Activated CD4-positive, alpha-beta T cell treated with anti-CD3 and anti-CD28 coated beads for 36 hours (primary cell): ENCODE measurements around the gene WFS1. TPM values are rescaled to one million over a fixed set of nuclear protein-coding genes. Genes with fewer than 3 reads are reported as not detected.
A peak's percentile ranks its signal among the peaks of the same experiment; 100 is the strongest.

Source experiments
- ATAC-seq: fragments of 200-7000 bp; cut with Tn5 transposase; one replicate; pipeline ENCODE4 v1.10.0; 2021; ENCODE audit warnings: mild to moderate bottlenecking, moderate library complexity
- CTCF ChIA-PET: fragments of 350-600 bp; sonication (Branson Sonifier 250); formaldehyde crosslinking; loops from one replicate; lab custom pipeline; 2021; ENCODE audit warnings: antibody characterized with exemption; lab: Charles Lee
- POLR2A ChIA-PET: fragments of 350-600 bp; sonication (Branson Sonifier 250); formaldehyde crosslinking; loops from one replicate; lab custom pipeline; 2021; ENCODE audit warnings: antibody characterized with exemption, inconsistent platforms; lab: Charles Lee
- DNase-seq: peaks from one replicate; pipeline ENCODE4 v3.0.0-alpha.2; 2020
- H3K27ac Mint-ChIP-seq: one replicate; pipeline ENCODE4 v1.8.0; 2021; ENCODE audit warnings: mixed read lengths
- H3K27me3 Mint-ChIP-seq: one replicate; pipeline ENCODE4 v1.8.0; 2021; ENCODE audit warnings: mixed read lengths
- H3K36me3 Mint-ChIP-seq: one replicate; pipeline ENCODE4 v1.8.0; 2021; ENCODE audit warnings: low read depth, mixed read lengths
- H3K4me1 Mint-ChIP-seq: one replicate; pipeline ENCODE4 v1.8.0; 2021; ENCODE audit warnings: mixed read lengths
- H3K4me3 Mint-ChIP-seq: one replicate; pipeline ENCODE4 v1.8.0; 2021; ENCODE audit warnings: mild to moderate bottlenecking, moderate library complexity, mixed read lengths
- H3K9me3 Mint-ChIP-seq: one replicate; pipeline ENCODE4 v1.8.0; 2021; ENCODE audit warnings: low read depth, mixed read lengths
- intact Hi-C, 2 experiments: fragments of 100-400 bp; cut with DNase I in 1 of 2; cut with micrococcal nuclease in 1 of 2; formaldehyde crosslinking; loops; one replicate each; pipeline versions ENCODE4 v1.14.2 to v1.15.1; 2022 to 2024; cut with DNase I, micrococcal nuclease
- total RNA-seq, 2 experiments: library from RNA; stranded (reverse); gene quantifications; one replicate each; pipeline ENCODE4 v1.2.3, GENCODE V29; 2021

The WFS1 gene
- total RNA-seq, 2 experiments from 2014 or later, result 3.4 to 4.8 TPM

GRCh38 chr4:6306299-6306698 is 36.6 kb downstream of the WFS1 start:
- ChIA-PET POLR2A (no interaction called here), CTCF (interaction anchor here (0.6 to 1.1 kb wide), 2 partner anchors 56 to 502 kb away, joined by 3 to 4 read pairs; no protein-coding TSS in a partner anchor)
- H3K4me3 Mint-ChIP-seq, result no peak overlapping the region
- no peak overlapping the region for H3K27ac Mint-ChIP-seq
- intact Hi-C loops, result no loop called here
- peaks cover 9% of the 10 kb centered on the region for H3K4me1 Mint-ChIP-seq
- H3K27me3 Mint-ChIP-seq, result peaks cover 30% of the 10 kb centered on the region
- H3K9me3 Mint-ChIP-seq, result no peaks in the 10 kb centered on the region
- DNase-seq (no peak), ATAC-seq (no peak)
- peaks cover 7% of the 10 kb centered on the region for H3K36me3 Mint-ChIP-seq

DNA sequence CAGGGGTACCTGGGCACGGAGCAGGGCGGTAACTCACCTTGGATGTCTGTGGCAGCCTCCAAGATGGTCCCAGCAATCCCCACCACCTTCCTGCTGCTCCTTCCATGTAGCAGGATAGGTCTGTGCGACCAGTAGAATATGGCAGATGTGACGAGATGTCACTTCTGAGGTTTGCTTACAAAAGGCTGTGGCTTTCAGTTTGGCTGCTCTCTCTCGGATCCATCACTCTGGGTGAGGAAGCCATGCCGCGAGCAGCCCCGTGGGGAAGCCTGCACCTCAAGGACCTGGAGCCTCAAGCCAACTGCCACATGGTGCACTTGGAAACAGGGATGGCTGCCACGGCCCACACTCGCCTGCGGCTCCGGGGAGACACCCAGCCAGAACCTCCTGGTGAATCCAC is 37.6 kb downstream of the WFS1 start:
- Mint-ChIP-seq H3K36me3 (peaks cover 7% of the 10 kb centered on the region), H3K4me1 (peaks cover 9% of the 10 kb centered on the region), H3K9me3 (no peaks in the 10 kb centered on the region), H3K27me3 (peaks cover 32% of the 10 kb centered on the region), H3K4me3 (no peak overlapping the region), H3K27ac (no peak overlapping the region)
- DNase-seq, result no peak
- ATAC-seq, result no peak
- intact Hi-C loops, result no loop called here
- POLR2A ChIA-PET, result no interaction called here
- CTCF ChIA-PET, result interaction anchor here (1.1 kb wide), 1 partner anchor 56 kb away, joined by 4 read pairs; no protein-coding TSS in a partner anchor

DNA sequence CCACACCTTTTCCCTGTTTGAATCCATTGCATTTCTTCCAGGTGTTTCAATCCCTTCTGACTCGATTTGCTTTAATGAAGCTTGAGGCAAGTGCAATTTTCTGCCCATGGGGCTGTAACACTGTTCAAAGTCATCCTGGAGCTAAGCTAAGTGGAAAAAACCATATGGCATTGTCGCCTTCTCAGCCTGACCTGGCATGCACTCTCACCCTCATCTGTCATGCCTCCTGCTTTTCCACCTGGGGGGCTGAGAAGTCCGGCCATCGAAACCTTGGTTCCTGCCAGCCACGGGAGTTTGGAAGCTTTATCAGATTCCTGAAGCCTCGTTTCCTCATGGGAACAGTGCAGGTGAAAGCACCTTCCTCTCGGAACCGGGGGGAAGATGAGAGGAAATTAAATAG is 38.2 kb downstream of the WFS1 start:
- Mint-ChIP-seq H3K36me3 (peaks cover 2% of the 10 kb centered on the region), H3K4me1 (peaks cover 9% of the 10 kb centered on the region), H3K9me3 (no peaks in the 10 kb centered on the region), H3K4me3 (no peak overlapping the region), H3K27ac (no peak overlapping the region), H3K27me3 (peaks cover 32% of the 10 kb centered on the region)
- intact Hi-C loops, result loop anchor here in 1 of 2 experiments (2.0 kb wide), 1 partner anchor 39 kb away; the partner anchor contains the start of gene WFS1
- POLR2A ChIA-PET, result no interaction called here
- CTCF ChIA-PET, result no interaction called here
- no peak for DNase-seq
- no peak for ATAC-seq

GRCh38 chr4:6308899-6309643 is 39.4 kb downstream of the WFS1 start:
- CTCF ChIA-PET, result interaction anchor here (1.0 kb wide), 1 partner anchor 18 kb away, joined by 4 read pairs; no protein-coding TSS in a partner anchor
- Mint-ChIP-seq H3K4me3 (peak overlapping the region; percentile 23), H3K9me3 (no peaks in the 10 kb centered on the region), H3K27me3 (peaks cover 35% of the 10 kb centered on the region), H3K4me1 (peaks cover 9% of the 10 kb centered on the region), H3K27ac (no peak overlapping the region), H3K36me3 (peaks cover 2% of the 10 kb centered on the region)
- DNase-seq, result peak; percentile 30
- peak; percentile 65 for ATAC-seq
- intact Hi-C loops, result loop anchor here in 1 of 2 experiments (2.0 kb wide), 1 partner anchor 40 kb away; the partner anchor contains the start of gene WFS1
- POLR2A ChIA-PET, result no interaction called here

- ChIA-PET CTCF (no interaction called here), POLR2A (no interaction called here)
- peaks cover 2% of the 10 kb centered on the region for H3K36me3 Mint-ChIP-seq
- H3K4me1 Mint-ChIP-seq, result peaks cover 9% of the 10 kb centered on the region
- DNase-seq, result no peak
- no peaks in the 10 kb centered on the region for H3K9me3 Mint-ChIP-seq
- H3K4me3 Mint-ChIP-seq, result peak overlapping the region; percentile 23
- no peak overlapping the region for H3K27ac Mint-ChIP-seq
- H3K27me3 Mint-ChIP-seq, result peaks cover 38% of the 10 kb centered on the region
- intact Hi-C loops, result loop anchor here in 1 of 2 experiments (2.0 kb wide), 1 partner anchor 41 kb away; the partner anchor contains the start of gene WFS1
- no peak for ATAC-seq
Measured at GRCh38 chr4:6309777-6310176, 40.1 kb downstream of the WFS1 start.

DNA sequence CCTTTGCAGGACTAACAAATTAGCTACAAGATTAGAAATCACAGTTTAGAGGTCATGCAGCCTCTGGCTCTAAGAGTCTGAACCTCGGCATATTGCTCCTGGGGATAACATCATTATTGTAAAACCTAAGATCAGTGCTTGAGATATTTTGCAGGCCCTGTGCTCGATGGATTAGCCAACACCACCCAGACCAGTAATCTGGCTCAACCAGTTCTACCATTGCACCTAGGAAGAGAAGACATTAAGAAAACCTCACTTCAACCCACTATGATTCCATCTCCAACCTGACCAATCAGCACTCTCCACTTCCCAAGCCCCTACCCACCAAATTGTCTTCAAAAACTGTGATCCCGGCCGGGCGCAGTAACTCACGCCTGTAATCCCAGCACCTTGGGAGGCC is 43.6 kb downstream of the WFS1 start:
- intact Hi-C loops, result no loop called here
- H3K36me3 Mint-ChIP-seq, result peaks cover 2% of the 10 kb centered on the region
- H3K27me3 Mint-ChIP-seq, result peaks cover 37% of the 10 kb centered on the region
- POLR2A ChIA-PET, result no interaction called here
- DNase-seq (no peak), ATAC-seq (no peak)
- CTCF ChIA-PET, result interaction anchor here (0.6 kb wide), 1 partner anchor 21 kb away, joined by 3 read pairs; no protein-coding TSS in a partner anchor
- H3K27ac Mint-ChIP-seq, result no peak overlapping the region
- peaks cover 9% of the 10 kb centered on the region for H3K4me1 Mint-ChIP-seq
- H3K4me3 Mint-ChIP-seq, result no peak overlapping the region
- H3K9me3 Mint-ChIP-seq, result no peaks in the 10 kb centered on the region

DNA sequence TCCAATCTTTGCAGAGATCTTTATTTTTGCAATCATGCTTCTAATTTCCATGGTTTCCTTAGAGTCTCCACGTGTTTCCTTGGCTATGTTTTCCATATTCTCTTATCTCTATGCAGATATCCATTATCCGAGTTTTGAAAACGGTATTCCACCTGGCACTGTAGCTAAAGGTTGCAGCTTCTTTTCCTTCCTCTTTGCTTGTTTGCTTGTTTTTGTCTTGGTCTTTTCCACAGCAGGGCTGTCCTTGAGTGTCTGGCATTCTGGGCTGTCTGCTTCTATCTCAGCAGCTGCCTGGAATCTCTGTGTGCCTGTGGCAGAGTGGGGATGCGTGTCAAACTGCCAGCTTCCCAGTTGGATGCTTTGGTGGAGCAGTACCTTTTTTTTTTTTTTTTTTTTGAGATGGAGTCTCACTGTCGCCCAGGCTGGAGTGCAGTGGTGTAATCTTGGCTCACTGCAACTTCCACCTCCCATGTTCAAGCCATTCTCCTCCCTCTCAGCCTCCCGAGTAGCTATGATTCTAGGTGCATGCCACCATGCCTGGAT is 46.9 kb downstream of the WFS1 start:
- Mint-ChIP-seq H3K4me1 (no peaks in the 10 kb centered on the region), H3K4me3 (no peak overlapping the region), H3K36me3 (no peaks in the 10 kb centered on the region), H3K9me3 (peaks cover 2% of the 10 kb centered on the region), H3K27me3 (peaks cover 22% of the 10 kb centered on the region), H3K27ac (no peak overlapping the region)
- DNase-seq, result no peak
- CTCF ChIA-PET, result interaction anchor here (0.6 to 1.5 kb wide), 4 partner anchors 11 to 1712 kb away, joined by 3 to 6 read pairs (median 4); no protein-coding TSS in a partner anchor
- ATAC-seq, result no peak
- POLR2A ChIA-PET, result no interaction called here
- intact Hi-C loops, result no loop called here

- no peak for ATAC-seq
- intact Hi-C loops, result no loop called here
- Mint-ChIP-seq H3K36me3 (no peaks in the 10 kb centered on the region), H3K4me3 (no peak overlapping the region), H3K27me3 (peaks cover 30% of the 10 kb centered on the region), H3K27ac (no peak overlapping the region), H3K4me1 (no peaks in the 10 kb centered on the region), H3K9me3 (peaks cover 2% of the 10 kb centered on the region)
- CTCF ChIA-PET, result no interaction called here
- POLR2A ChIA-PET, result no interaction called here
- no peak for DNase-seq
Measured at GRCh38 chr4:6318206-6318605, 48.6 kb downstream of the WFS1 start.

DNA sequence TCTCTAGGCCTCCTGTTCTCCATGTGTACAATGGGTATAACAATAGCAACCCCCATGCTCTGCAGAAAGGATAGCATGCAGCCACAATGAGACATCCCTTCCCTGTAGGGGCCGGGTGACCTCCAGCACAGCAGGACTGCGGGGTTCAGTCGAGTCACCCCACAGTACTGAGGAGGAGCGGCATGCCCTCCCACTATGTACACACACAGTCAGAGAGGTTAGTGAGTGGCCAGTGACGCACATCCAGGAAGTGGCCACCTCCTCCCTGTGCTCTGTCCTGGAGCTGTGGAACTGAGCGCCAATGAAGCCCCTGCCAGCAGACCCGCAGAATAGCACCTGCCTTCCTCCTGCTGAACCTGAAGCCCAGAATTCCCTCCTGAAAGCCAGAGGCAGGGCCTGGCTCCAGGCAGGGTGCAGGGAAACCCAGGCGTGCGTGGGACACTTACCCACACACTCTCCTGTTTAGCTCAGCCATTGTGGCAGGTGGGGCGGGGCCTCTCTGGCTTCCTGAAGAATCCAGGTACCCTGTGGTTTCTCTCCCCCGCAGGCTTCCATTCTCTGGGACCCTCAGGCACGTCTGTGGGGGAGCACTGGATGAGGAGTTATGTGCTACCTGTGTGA is 50.0 kb downstream of the WFS1 start:
- ATAC-seq, result no peak
- Mint-ChIP-seq H3K27ac (no peak overlapping the region), H3K4me1 (no peaks in the 10 kb centered on the region), H3K4me3 (no peak overlapping the region), H3K9me3 (peaks cover 2% of the 10 kb centered on the region), H3K27me3 (peaks cover 25% of the 10 kb centered on the region), H3K36me3 (no peaks in the 10 kb centered on the region)
- intact Hi-C loops, result no loop called here
- DNase-seq, result no peak
- ChIA-PET POLR2A (no interaction called here), CTCF (interaction anchor here (1.1 to 2.7 kb wide), 3 partner anchors 12 to 70 kb away, joined by 4 to 21 read pairs (median 14); no protein-coding TSS in a partner anchor)

- Mint-ChIP-seq H3K27me3 (peaks cover 25% of the 10 kb centered on the region), H3K36me3 (no peaks in the 10 kb centered on the region), H3K4me3 (no peak overlapping the region), H3K27ac (no peak overlapping the region), H3K9me3 (peaks cover 2% of the 10 kb centered on the region), H3K4me1 (no peaks in the 10 kb centered on the region)
- ATAC-seq (no peak), DNase-seq (no peak)
- ChIA-PET POLR2A (no interaction called here), CTCF (interaction anchor here (1.1 to 2.7 kb wide), 3 partner anchors 11 to 71 kb away, joined by 4 to 21 read pairs (median 14); no protein-coding TSS in a partner anchor)
- intact Hi-C loops, result no loop called here
Measured at GRCh38 chr4:6320663-6321062, 51.0 kb downstream of the WFS1 start.

GRCh38 chr4:6321361-6321760 is 51.7 kb downstream of the WFS1 start:
- intact Hi-C loops, result no loop called here
- no peak overlapping the region for H3K4me3 Mint-ChIP-seq
- peaks cover 28% of the 10 kb centered on the region for H3K27me3 Mint-ChIP-seq
- H3K27ac Mint-ChIP-seq, result no peak overlapping the region
- ChIA-PET CTCF (interaction anchor here (0.6 to 2.7 kb wide), 3 partner anchors 10 to 844 kb away, joined by 3 to 21 read pairs (median 14); no protein-coding TSS in a partner anchor), POLR2A (no interaction called here)
- no peaks in the 10 kb centered on the region for H3K36me3 Mint-ChIP-seq
- no peak for ATAC-seq
- H3K9me3 Mint-ChIP-seq, result peaks cover 2% of the 10 kb centered on the region
- H3K4me1 Mint-ChIP-seq, result no peaks in the 10 kb centered on the region
- DNase-seq, result no peak
